ENCODE data around the gene CD81. TPM values are rescaled to one million over a fixed set of nuclear protein-coding genes. Genes with fewer than 3 reads are reported as not detected.

CD81 gene
- total RNA-seq, 1 donor from 2014 or later: 441 TPM

GRCh38 chr11:2406451-2406850 lies 29.3 kb downstream of the CD81 start:
- TF ChIP-seq CTCF (IDR thresholded peaks at IDR 0.05): no peak
- no peak overlapping the region for H3K27ac Mint-ChIP-seq (ENCODE audit: unreplicated experiment)
- no peak overlapping the region for H3K4me3 Mint-ChIP-seq (ENCODE audit: unreplicated experiment)
- no peaks in the 10 kb centered on the region for H3K27me3 Mint-ChIP-seq (ENCODE audit: low read depth)
- H3K9me3 Mint-ChIP-seq (ENCODE audit: low read depth): no peaks in the 10 kb centered on the region
- H3K36me3 Mint-ChIP-seq (ENCODE audit: low read depth): no peaks in the 10 kb centered on the region
- no peak for DNase-seq (ENCODE audit: low spot score)
- H3K4me1 Mint-ChIP-seq (ENCODE audit: low read depth): peaks cover 13% of the 10 kb centered on the region

- TF ChIP-seq CTCF (IDR thresholded peaks at IDR 0.05): no peak
- no peaks in the 10 kb centered on the region for H3K27me3 Mint-ChIP-seq (ENCODE audit: low read depth)
- no peaks in the 10 kb centered on the region for H3K36me3 Mint-ChIP-seq (ENCODE audit: low read depth)
- no peaks in the 10 kb centered on the region for H3K9me3 Mint-ChIP-seq (ENCODE audit: low read depth)
- no peak overlapping the region for H3K27ac Mint-ChIP-seq (ENCODE audit: unreplicated experiment)
- DNase-seq (ENCODE audit: low spot score): no peak
- no peak overlapping the region for H3K4me3 Mint-ChIP-seq (ENCODE audit: unreplicated experiment)
- H3K4me1 Mint-ChIP-seq (ENCODE audit: low read depth): peaks cover 8% of the 10 kb centered on the region
Observed at GRCh38 chr11:2406878-2407410, 29.8 kb downstream of the CD81 start.

GRCh38 chr11:2408671-2409070 lies 31.6 kb downstream of the CD81 start:
- H3K27ac Mint-ChIP-seq (ENCODE audit: unreplicated experiment): no peak overlapping the region
- H3K27me3 Mint-ChIP-seq (ENCODE audit: low read depth): no peaks in the 10 kb centered on the region

GRCh38 chr11:2409126-2409525 lies 32.0 kb downstream of the CD81 start:
- Mint-ChIP-seq H3K9me3 (ENCODE audit: low read depth) (no peaks in the 10 kb centered on the region), H3K27me3 (ENCODE audit: low read depth) (no peaks in the 10 kb centered on the region), H3K4me3 (ENCODE audit: unreplicated experiment) (no peak overlapping the region), H3K4me1 (ENCODE audit: low read depth) (no peaks in the 10 kb centered on the region), H3K36me3 (ENCODE audit: low read depth) (no peaks in the 10 kb centered on the region), H3K27ac (ENCODE audit: unreplicated experiment) (no peak overlapping the region)
- no peak for TF ChIP-seq CTCF (IDR thresholded peaks at IDR 0.05)
- DNase-seq (ENCODE audit: low spot score): no peak

More at GRCh38 chr11:2408671-2409070, 31.6 kb downstream of the CD81 start:
- Mint-ChIP-seq H3K4me1 (ENCODE audit: low read depth) (no peaks in the 10 kb centered on the region), H3K36me3 (ENCODE audit: low read depth) (no peaks in the 10 kb centered on the region), H3K9me3 (ENCODE audit: low read depth) (no peaks in the 10 kb centered on the region), H3K4me3 (ENCODE audit: unreplicated experiment) (no peak overlapping the region)
- no peak for TF ChIP-seq CTCF (IDR thresholded peaks at IDR 0.05)
- DNase-seq (ENCODE audit: low spot score): no peak

- H3K27me3 Mint-ChIP-seq (ENCODE audit: low read depth): no peaks in the 10 kb centered on the region
- no peaks in the 10 kb centered on the region for H3K4me1 Mint-ChIP-seq (ENCODE audit: low read depth)
- no peaks in the 10 kb centered on the region for H3K36me3 Mint-ChIP-seq (ENCODE audit: low read depth)
- TF ChIP-seq CTCF (IDR thresholded peaks at IDR 0.05): no peak
- DNase-seq (ENCODE audit: low spot score): no peak
- no peaks in the 10 kb centered on the region for H3K9me3 Mint-ChIP-seq (ENCODE audit: low read depth)
- no peak overlapping the region for H3K27ac Mint-ChIP-seq (ENCODE audit: unreplicated experiment)
- no peak overlapping the region for H3K4me3 Mint-ChIP-seq (ENCODE audit: unreplicated experiment)
Observed at GRCh38 chr11:2409611-2410468, 32.7 kb downstream of the CD81 start.

Data from chondrocyte (in vitro differentiated cells).